DMS53 treated with DMSO at 0.1 percent for 48 hours (cell line): ENCODE measurements around the gene GPSM1.

Experiments
- DNase-seq: peaks from one replicate; lab custom pipeline; 2025; ENCODE audit not compliant: unreplicated experiment; lab: John Stamatoyannopoulos, UW

Gene GPSM1

GRCh38 chr9:136290508-136291000 lies 36.8 kb upstream of the GPSM1 start:
- no peak for DNase-seq

- no peak for DNase-seq
Measured at GRCh38 chr9:136291306-136292025, 35.9 kb upstream of the GPSM1 start.

GRCh38 chr9:136292026-136292538 lies 35.3 kb upstream of the GPSM1 start:
- DNase-seq = no peak

GRCh38 chr9:136292591-136293448 lies 34.5 kb upstream of the GPSM1 start:
- peak; percentile 67 for DNase-seq

- DNase-seq = no peak
Measured at GRCh38 chr9:136293476-136294077, 33.8 kb upstream of the GPSM1 start.

GRCh38 chr9:136294437-136294836 lies 32.9 kb upstream of the GPSM1 start:
- no peak for DNase-seq

- DNase-seq = no peak
Measured at GRCh38 chr9:136295055-136295454, 32.3 kb upstream of the GPSM1 start.

- no peak for DNase-seq
Measured at GRCh38 chr9:136295542-136296433, 31.6 kb upstream of the GPSM1 start.

GRCh38 chr9:136296434-136297015 lies 30.8 kb upstream of the GPSM1 start:
- no peak for DNase-seq

- DNase-seq = peak; percentile 85
Measured at GRCh38 chr9:136297016-136297691, 30.2 kb upstream of the GPSM1 start.

GRCh38 chr9:136297766-136298735 lies 29.3 kb upstream of the GPSM1 start:
- DNase-seq = no peak

- DNase-seq = no peak
Measured at GRCh38 chr9:136299116-136299515, 28.2 kb upstream of the GPSM1 start.

- no peak for DNase-seq
Measured at GRCh38 chr9:136299541-136299940, 27.8 kb upstream of the GPSM1 start.

- no peak for DNase-seq
Measured at GRCh38 chr9:136300016-136300545, 27.3 kb upstream of the GPSM1 start.

- no peak for DNase-seq
Measured at GRCh38 chr9:136300866-136301265, 26.5 kb upstream of the GPSM1 start.

GRCh38 chr9:136302527-136302926 lies 24.8 kb upstream of the GPSM1 start:
- DNase-seq = no peak

GRCh38 chr9:136303066-136303824 lies 24.1 kb upstream of the GPSM1 start:
- DNase-seq = peak; percentile 60
